ACC112 (cell line): ENCODE results near the gene ATXN1.

Experiments used
- H2AFZ ChIP-seq: fragments of 200-600 bp; sonication (generic); one replicate; pipeline ENCODE4 v1.6.0; 2017; ENCODE audit warnings: antibody characterized with exemption, low read length; ENCODE audit not compliant: unreplicated experiment
- H3K27ac ChIP-seq: fragments of 200-600 bp; sonication (generic); 2 replicates; pipeline ENCODE4 v1.5.1; 2014; ENCODE audit warnings: low read depth, mild to moderate bottlenecking, antibody characterized with exemption, low read length, moderate library complexity
- H3K27me3 ChIP-seq: fragments of 200-600 bp; sonication (generic); 2 replicates; pipeline ENCODE4 v1.6.1; 2014; ENCODE audit warnings: mild to moderate bottlenecking, antibody characterized with exemption, low read length, moderate library complexity, mixed read lengths; ENCODE audit not compliant: insufficient read depth
- H3K36me3 ChIP-seq: fragments of 200-600 bp; sonication (generic); 2 replicates; pipeline ENCODE4 v1.6.1; 2016; ENCODE audit warnings: mild to moderate bottlenecking, antibody characterized with exemption, low read length, moderate library complexity, mixed read lengths; ENCODE audit not compliant: insufficient read depth
- H3K4me1 ChIP-seq: fragments of 200-600 bp; sonication (generic); one replicate; pipeline ENCODE4 v1.6.1; 2016; ENCODE audit warnings: low read length, mixed read lengths; ENCODE audit not compliant: insufficient read depth, unreplicated experiment, control insufficient read depth
- H3K4me3 ChIP-seq: fragments of 200-600 bp; sonication (generic); 2 replicates; pipeline ENCODE4 v1.5.1; 2014; ENCODE audit warnings: mild to moderate bottlenecking, low read depth, low read length
- H3K79me2 ChIP-seq: fragments of 200-600 bp; sonication (generic); one replicate; pipeline ENCODE4 v1.6.0; 2016; ENCODE audit warnings: low read length; ENCODE audit not compliant: control insufficient read depth, unreplicated experiment, insufficient read depth

ATXN1 gene

GRCh38 chr6:16482702-16483314 lies 278.5 kb downstream of the ATXN1 start:
- Histone ChIP-seq H3K27me3 (no peaks in the 10 kb centered on the region), H3K4me3 (no peak overlapping the region), H3K4me1 (no peaks in the 10 kb centered on the region), H3K27ac (no peak overlapping the region), H2AFZ (no peak overlapping the region), H3K36me3 (peaks cover 17% of the 10 kb centered on the region), H3K79me2 (no peaks in the 10 kb centered on the region)

- Histone ChIP-seq H3K27me3 (no peaks in the 10 kb centered on the region), H3K4me1 (no peaks in the 10 kb centered on the region), H3K79me2 (no peaks in the 10 kb centered on the region), H3K36me3 (peaks cover 17% of the 10 kb centered on the region), H2AFZ (no peak overlapping the region), H3K27ac (no peak overlapping the region), H3K4me3 (no peak overlapping the region)
These were observed 279.4 kb downstream of the ATXN1 start for GRCh38 chr6:16481697-16482399.

GRCh38 chr6:16480763-16481560 lies 280.3 kb downstream of the ATXN1 start:
- Histone ChIP-seq H3K27ac (no peak overlapping the region), H3K4me1 (no peaks in the 10 kb centered on the region), H3K79me2 (no peaks in the 10 kb centered on the region), H3K4me3 (no peak overlapping the region), H3K27me3 (no peaks in the 10 kb centered on the region), H2AFZ (no peak overlapping the region), H3K36me3 (peaks cover 17% of the 10 kb centered on the region)

- H3K27me3 ChIP-seq, result no peaks in the 10 kb centered on the region
- H3K4me1 ChIP-seq, result peaks cover 13% of the 10 kb centered on the region
- no peak overlapping the region for H3K4me3 ChIP-seq
- H3K79me2 ChIP-seq, result no peaks in the 10 kb centered on the region
- H2AFZ ChIP-seq, result no peak overlapping the region
- no peak overlapping the region for H3K27ac ChIP-seq
- peaks cover 22% of the 10 kb centered on the region for H3K36me3 ChIP-seq
These were observed 283.7 kb downstream of the ATXN1 start for GRCh38 chr6:16477367-16478149.

- Histone ChIP-seq H3K4me1 (peaks cover 19% of the 10 kb centered on the region), H3K27ac (no peak overlapping the region), H3K79me2 (no peaks in the 10 kb centered on the region), H3K27me3 (no peaks in the 10 kb centered on the region), H3K36me3 (peaks cover 16% of the 10 kb centered on the region), H2AFZ (no peak overlapping the region), H3K4me3 (no peak overlapping the region)
These were observed 284.4 kb downstream of the ATXN1 start for GRCh38 chr6:16476861-16477260.

GRCh38 chr6:16475494-16475781 lies 285.8 kb downstream of the ATXN1 start:
- peaks cover 19% of the 10 kb centered on the region for H3K4me1 ChIP-seq
- no peak overlapping the region for H3K27ac ChIP-seq
- no peaks in the 10 kb centered on the region for H3K27me3 ChIP-seq
- no peaks in the 10 kb centered on the region for H3K79me2 ChIP-seq
- H3K36me3 ChIP-seq, result peaks cover 16% of the 10 kb centered on the region
- no peak overlapping the region for H3K4me3 ChIP-seq
- H2AFZ ChIP-seq, result no peak overlapping the region

GRCh38 chr6:16474772-16475493 lies 286.3 kb downstream of the ATXN1 start:
- Histone ChIP-seq H3K79me2 (no peaks in the 10 kb centered on the region), H3K4me3 (no peak overlapping the region), H3K36me3 (peaks cover 16% of the 10 kb centered on the region), H2AFZ (no peak overlapping the region), H3K27ac (no peak overlapping the region), H3K4me1 (peaks cover 19% of the 10 kb centered on the region), H3K27me3 (no peaks in the 10 kb centered on the region)

- H3K27me3 ChIP-seq, result no peaks in the 10 kb centered on the region
- H3K4me3 ChIP-seq, result no peak overlapping the region
- no peak overlapping the region for H3K27ac ChIP-seq
- H3K36me3 ChIP-seq, result peaks cover 16% of the 10 kb centered on the region
- peaks cover 19% of the 10 kb centered on the region for H3K4me1 ChIP-seq
- H3K79me2 ChIP-seq, result no peaks in the 10 kb centered on the region
- H2AFZ ChIP-seq, result no peak overlapping the region
These were observed 287.1 kb downstream of the ATXN1 start for GRCh38 chr6:16473908-16474771.

- H3K79me2 ChIP-seq, result no peaks in the 10 kb centered on the region
- H3K27ac ChIP-seq, result no peak overlapping the region
- H3K4me3 ChIP-seq, result no peak overlapping the region
- peaks cover 19% of the 10 kb centered on the region for H3K4me1 ChIP-seq
- no peaks in the 10 kb centered on the region for H3K27me3 ChIP-seq
- peaks cover 16% of the 10 kb centered on the region for H3K36me3 ChIP-seq
- H2AFZ ChIP-seq, result no peak overlapping the region
These were observed 287.9 kb downstream of the ATXN1 start for GRCh38 chr6:16473184-16473907.
